RKO (cell line): ENCODE measurements around the gene NTS.

ENCODE experiments used
- DNase-seq: peaks from one replicate; pipeline ENCODE4 v3.0.0-alpha.2; 2016; ENCODE audit warnings: low spot score

Gene NTS

GRCh38 chr12:85874031-85874461 lies at the start of gene NTS:
Gene NTS, plus strand, starts transcription at chr12:85874295. Its CDS starts 109 bp downstream, at chr12:85874404.
- DNase-seq, result peak; percentile 6

DNA sequence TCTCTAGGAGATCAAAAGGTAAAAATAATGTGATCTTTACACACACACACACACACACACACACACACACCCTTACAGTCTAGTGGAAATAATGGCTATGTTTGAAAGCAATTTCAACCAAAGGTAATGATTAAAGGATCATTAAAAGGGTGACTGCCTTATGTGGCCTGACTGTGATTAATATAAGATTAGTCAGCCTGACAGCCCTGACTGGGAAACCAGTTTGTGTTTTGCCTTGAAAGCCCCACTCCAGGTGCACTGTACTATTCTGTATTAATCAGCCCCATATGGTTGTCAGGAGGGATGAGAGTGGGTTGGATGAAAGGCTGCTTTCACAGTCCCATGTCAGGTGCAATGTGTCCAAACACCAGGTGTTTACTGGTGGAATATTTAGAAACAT lies 48.3 kb upstream of the NTS start:
- DNase-seq, result no peak

GRCh38 chr12:85828576-85828975 lies 45.5 kb upstream of the NTS start:
- no peak for DNase-seq

DNA sequence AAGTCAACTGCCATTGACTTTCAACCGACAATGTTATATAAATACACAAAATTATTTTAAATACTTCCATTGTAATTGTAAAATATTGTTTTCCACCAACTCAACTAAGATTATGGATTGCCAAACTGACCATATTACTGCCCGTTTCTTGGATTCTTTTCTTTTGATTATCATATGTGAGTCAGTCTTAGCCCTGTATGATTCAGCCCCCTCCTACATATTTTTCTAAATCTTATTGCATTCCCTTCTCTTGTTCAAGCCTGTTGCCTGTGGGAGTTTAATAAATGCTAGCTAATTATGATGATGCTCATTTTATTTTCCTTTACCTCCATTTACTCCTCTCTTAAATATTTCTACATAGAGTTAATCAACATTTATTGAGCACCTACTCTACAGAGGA lies 44.7 kb upstream of the NTS start:
- DNase-seq, result peak; percentile 22

DNA sequence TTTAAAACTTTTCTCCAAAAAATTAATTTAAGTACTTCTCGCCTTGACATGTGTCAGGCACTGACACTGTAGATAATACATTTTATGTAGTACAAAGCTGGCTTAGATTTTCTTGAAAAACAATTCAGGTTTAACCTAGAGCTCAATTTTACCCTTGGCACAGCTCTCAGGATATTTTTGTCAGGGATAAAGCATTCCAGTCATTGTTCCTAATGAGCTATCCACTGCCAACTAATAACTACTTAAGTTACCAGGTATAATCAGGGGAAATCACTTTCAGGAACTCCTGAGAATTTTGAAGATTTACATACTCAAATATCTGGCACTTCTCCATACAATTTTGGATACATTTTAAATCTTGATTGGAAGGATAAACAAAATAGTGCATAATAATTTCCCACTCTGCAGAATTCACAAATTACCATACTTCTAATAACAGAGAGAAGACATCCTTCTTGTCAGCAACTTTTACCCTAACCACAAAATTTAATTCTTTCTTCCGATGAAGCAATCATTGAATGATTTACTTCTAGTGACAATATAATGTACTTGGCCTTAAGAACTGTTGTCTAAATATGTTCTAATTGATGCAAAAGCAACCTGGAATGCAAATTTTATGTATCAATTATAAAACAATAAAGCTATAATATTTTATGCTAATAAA lies 42.6 kb upstream of the NTS start:
- DNase-seq, result no peak

DNA sequence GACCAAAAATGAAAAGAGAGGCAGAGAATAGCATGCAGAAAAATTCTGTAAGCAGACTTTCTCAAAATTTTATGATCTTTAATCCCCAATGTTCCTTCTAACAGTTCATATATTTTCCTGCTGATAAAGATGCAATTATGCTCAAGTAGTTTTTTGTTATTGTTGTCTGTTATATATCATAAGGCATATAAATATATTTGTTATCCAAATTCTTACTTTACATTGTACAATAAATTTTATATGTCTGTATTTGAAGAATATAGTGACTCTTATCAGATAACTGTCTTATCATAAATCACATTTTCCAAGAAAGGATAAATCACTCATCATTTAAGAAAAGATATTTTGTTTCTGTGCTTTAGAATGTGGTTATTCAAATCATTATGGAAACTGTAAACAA lies 40.5 kb upstream of the NTS start:
- no peak for DNase-seq

GRCh38 chr12:85834378-85834777 lies 39.7 kb upstream of the NTS start:
- no peak for DNase-seq

DNA sequence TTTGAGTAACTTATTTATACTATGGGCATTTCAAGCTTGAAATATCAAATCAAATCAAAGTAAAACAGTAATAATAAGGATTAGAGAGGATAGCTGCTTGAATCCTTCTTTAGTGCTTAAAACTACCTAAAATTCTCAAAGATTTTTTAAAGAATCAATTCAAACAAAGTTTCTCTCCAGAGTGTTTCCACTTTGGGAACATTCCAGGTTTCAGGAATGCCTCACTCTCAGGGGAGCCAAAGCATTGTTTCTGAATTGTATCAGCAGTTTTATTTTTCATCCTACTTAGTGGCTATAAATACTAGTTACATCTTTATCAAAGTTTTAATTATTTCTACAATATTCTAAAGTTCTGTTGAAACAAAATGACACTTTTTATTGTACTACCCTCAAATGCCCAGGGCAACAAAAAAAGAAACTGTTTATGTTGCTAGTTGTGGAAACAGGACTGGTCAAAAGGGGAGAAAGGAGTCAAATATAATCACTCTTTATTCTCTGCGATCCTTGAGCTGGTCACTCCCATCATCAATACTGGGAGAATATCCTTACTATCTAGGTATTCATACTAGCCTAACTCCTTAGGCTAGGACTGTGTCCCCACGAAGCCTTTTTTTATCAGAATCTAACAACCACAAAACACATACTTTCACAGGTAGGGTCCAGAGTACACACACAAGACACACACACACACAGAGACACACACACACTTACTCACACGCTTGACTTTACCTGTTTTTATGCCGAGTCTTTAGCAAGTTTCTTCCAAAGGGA lies 38.5 kb upstream of the NTS start:
- no peak for DNase-seq

DNA sequence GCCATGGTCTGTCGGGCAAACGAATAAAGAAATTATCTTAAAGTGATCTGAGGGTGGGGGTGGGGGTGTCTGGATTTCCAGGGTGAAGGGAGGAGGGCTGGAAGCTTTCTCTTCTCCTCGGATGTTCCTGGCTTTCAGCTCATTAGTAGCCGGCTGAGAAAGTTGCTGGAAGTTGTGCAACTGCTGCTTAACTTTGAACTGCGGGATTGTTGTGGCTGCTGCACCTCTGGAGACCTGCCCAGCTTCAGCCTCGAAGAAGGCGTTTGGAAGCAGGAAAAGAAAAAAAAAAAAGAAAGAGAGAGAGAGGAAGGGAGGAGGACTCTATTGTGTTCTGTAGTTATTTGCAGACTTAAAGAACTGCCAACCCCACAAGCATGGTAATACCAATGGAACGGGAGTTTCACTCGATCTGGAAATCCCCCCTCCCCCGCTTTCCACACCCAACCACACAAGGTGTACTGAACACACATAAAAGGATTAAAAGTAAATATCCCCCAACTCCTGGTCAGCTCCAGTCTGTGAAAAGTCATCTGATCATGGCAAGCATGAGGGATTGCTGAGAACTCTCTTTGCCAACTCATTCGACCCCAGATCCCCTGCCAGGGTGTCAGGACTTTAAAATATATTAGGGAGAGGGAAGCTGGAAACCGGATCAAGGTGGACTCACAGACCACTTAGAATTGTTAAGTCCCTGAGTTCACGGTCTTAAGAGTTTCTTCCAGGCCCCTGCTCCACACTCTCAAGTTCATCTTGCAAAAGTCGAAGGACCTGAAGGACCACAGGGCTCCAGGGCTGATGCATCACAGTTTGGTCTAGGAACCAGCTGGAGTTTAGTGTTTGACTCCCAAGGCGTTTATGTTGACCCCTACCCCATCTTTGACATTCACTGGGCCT lies 37.7 kb upstream of the NTS start, which contains the start of gene RASSF9:
TSS of gene RASSF9 (minus strand) at position 213 of the 894 bp plus-strand sequence. CDS start at position 5, 208 bp downstream.
- DNase-seq, result no peak

- no peak for DNase-seq
Observed at GRCh38 chr12:85843606-85844310, 30.3 kb upstream of the NTS start.

- DNase-seq, result no peak
Observed at GRCh38 chr12:85849344-85849743, 24.8 kb upstream of the NTS start.

DNA sequence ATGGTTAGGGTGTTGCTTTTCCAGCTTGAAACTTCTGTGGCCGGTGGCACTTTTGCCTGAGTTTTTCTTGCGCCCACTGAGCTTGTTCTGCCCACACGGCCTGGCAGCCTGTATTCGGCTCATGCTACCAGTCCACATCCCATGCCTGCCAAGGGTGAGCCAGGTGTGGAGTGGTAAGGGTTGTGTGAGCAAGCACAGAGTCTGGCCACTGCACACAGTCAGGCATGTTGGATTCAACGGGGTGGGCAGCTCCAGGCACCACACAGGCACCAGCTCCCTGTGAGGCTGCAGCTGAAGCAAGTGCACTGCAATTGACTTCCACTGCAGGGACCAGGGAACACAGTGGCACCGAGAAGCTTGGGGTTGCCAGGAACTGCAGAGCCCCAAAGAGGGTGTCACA lies 18.8 kb upstream of the NTS start:
- DNase-seq, result no peak

- no peak for DNase-seq
Observed at GRCh38 chr12:85856966-85857365, 17.1 kb upstream of the NTS start.

- DNase-seq, result no peak
Observed at GRCh38 chr12:85865890-85866289, 8.2 kb upstream of the NTS start.

DNA sequence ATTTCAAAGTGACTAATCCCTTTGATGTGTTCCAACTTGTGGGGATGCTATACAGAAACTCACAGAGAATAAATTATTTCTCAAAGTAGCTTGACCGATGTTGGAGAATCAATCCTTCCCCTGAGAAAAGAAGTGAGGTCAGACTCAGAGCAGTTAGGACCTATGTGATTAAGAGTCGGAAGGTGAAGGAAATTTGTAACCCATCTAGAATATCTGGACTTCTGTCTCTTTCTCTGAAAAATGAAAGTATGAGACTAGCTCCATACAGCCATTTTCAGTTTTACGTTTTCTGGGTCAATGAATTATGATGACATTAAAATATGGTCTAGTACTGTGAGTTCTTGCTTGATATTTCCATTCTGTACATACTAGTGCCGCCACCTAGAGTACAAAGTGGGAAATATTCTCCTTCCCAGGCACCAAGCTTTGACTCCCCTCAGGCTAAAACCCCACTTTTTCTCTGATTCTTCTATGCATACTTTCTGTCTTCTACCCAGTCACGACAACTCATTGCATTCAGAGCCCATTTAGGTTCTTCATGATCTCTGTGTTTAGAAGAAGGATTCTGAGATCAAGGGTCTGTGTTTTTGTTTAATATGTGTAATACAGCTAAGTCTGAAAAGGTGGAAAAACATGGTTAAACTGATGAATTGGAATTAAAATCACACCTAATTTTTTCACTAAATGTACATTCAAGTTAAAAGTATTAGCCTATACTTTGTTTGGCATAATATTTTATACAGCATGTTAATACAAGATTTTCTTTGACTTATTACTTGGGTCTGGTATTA lies 6.9 kb upstream of the NTS start:
- DNase-seq, result peak; percentile 57

DNA sequence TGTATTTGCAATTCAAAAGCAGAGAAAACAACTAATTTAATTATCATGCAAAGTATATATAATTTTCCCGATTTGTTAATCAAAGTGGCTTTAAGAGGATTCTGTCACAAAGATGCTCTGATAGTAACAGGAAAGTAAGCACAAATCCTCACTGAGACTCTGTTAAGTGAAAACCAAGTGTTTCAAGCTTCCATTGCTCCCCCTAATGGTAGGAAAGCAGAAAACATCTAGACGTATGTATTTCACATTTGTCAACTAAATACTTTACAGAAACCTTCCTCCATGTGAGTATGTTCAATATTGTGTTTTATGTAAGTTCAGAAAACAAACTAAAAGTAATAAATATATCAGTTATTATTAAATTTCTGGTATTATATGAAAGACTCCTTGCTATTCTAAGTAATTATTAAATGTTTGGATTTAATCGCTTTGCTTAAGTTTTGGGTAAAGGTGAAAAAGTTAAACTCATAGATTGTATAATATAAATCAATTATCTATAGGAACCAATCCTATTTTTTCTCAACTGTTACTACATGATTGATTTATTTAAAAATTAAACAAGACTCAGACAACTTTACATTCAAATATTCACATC lies 1.5 kb upstream of the NTS start:
- peak; percentile 79 for DNase-seq

DNA sequence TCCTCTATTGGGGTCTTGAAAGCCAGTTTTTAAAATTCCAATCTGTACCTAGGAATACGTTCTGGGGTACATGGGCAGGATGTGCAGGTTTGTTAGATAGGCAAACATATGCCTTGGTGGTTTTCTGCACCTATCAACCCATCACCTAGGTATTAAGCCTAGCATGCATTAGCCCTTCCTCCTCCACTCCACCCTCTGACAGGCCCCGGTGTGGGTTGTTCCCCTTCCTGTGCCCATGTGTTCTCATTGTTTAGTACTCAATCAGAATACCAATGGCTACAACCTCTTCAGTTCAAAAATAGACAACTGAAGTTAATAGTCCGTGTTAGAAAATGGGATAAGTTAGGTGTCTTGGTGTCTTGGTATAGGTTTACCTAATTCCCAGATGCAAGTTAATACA lies 3.4 kb downstream of the NTS start:
- DNase-seq, result no peak

GRCh38 chr12:85883763-85884162 lies 9.7 kb downstream of the NTS start:
- no peak for DNase-seq

GRCh38 chr12:85894653-85895052 lies 20.6 kb downstream of the NTS start:
- no peak for DNase-seq

GRCh38 chr12:85920324-85920947 lies 46.3 kb downstream of the NTS start:
- DNase-seq, result peak; percentile 64
